ENCODE results near the gene ATM.

The ATM gene
- 638 to 812 (median 649) reads per million in 3 donors for total RNA-seq

DNA sequence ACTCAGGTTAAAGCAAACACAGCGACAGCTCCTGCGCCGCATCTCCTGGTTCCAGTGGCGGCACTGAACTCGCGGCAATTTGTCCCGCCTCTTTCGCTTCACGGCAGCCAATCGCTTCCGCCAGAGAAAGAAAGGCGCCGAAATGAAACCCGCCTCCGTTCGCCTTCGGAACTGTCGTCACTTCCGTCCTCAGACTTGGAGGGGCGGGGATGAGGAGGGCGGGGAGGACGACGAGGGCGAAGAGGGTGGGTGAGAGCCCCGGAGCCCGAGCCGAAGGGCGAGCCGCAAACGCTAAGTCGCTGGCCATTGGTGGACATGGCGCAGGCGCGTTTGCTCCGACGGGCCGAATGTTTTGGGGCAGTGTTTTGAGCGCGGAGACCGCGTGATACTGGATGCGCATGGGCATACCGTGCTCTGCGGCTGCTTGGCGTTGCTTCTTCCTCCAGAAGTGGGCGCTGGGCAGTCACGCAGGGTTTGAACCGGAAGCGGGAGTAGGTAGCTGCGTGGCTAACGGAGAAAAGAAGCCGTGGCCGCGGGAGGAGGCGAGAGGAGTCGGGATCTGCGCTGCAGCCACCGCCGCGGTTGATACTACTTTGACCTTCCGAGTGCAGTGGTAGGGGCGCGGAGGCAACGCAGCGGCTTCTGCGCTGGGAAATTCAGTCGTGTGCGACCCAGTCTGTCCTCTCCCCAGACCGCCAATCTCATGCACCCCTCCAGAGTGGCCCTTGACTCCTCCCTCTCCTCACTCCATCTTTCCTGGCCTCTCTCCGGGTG lies at the start of gene ATM, which contains the start of gene NPAT:
ATM (plus strand) TSS at position 494 of the 774 bp plus-strand sequence. CDS start 4,558 bp downstream, outside the sequence.
NPAT (minus strand) TSS at position 65 of the 774 bp plus-strand sequence. CDS start 102 bp downstream, outside the sequence.
- Histone ChIP-seq H3K9me3 (ENCODE audit: control insufficient read depth, low read length) (no peaks in the 10 kb centered on the region), H3K4me3 (ENCODE audit: insufficient read depth, low read depth, low read length, poor library complexity, severe bottlenecking) (peak within 1 kb of the TSS; percentile 81), H3K27me3 (replicated peaks; ENCODE audit: control insufficient read depth, insufficient read depth, low read length, poor library complexity, severe bottlenecking) (no peaks in the 10 kb centered on the region), H3K27ac (ENCODE audit: insufficient read depth, low read length, poor library complexity, severe bottlenecking) (peak within 1 kb of the TSS; percentile 99), H3K36me3 (ENCODE audit: control insufficient read depth, insufficient read depth, low read length) (no peaks in the 10 kb centered on the region), H3K4me1 (ENCODE audit: control insufficient read depth, insufficient read depth, low read length, poor library complexity, severe bottlenecking) (peaks cover 17% of the 10 kb centered on the region)
- peak; percentile 99 for DNase-seq

DNA sequence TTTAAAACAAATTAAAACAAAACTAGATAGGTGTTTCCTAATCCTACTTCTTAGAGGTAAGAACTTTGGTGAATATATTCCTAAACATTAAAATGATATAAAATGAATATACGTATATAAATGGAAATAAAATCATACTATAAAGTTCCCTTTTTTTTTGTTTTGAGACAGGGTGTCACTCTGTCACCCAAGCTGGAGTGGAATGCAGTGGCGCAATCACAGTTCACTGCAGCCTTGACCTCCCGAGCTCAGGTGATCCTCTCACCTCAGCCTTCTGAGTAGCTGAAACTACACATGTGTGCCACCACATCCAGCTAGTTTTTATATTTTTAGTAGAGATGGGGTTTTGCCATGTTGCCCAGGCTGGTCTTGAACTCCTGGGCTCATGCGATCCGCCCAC lies 45.3 kb upstream of the ATM start:
- Histone ChIP-seq H3K36me3 (ENCODE audit: control insufficient read depth, insufficient read depth, low read length) (peaks cover 16% of the 10 kb centered on the region), H3K27ac (ENCODE audit: insufficient read depth, low read length, poor library complexity, severe bottlenecking) (no peak overlapping the region), H3K27me3 (replicated peaks; ENCODE audit: control insufficient read depth, insufficient read depth, low read length, poor library complexity, severe bottlenecking) (no peaks in the 10 kb centered on the region), H3K4me1 (ENCODE audit: control insufficient read depth, insufficient read depth, low read length, poor library complexity, severe bottlenecking) (no peaks in the 10 kb centered on the region), H3K4me3 (ENCODE audit: insufficient read depth, low read depth, low read length, poor library complexity, severe bottlenecking) (no peak overlapping the region), H3K9me3 (ENCODE audit: control insufficient read depth, low read length) (no peaks in the 10 kb centered on the region)
- no peak for DNase-seq

- Histone ChIP-seq H3K36me3 (ENCODE audit: control insufficient read depth, insufficient read depth, low read length) (peaks cover 67% of the 10 kb centered on the region), H3K9me3 (ENCODE audit: control insufficient read depth, low read length) (no peaks in the 10 kb centered on the region)
- no peak for DNase-seq
These were observed 29.1 kb upstream of the ATM start for GRCh38 chr11:108193725-108194124.

GRCh38 chr11:108196901-108197300 lies 26.0 kb upstream of the ATM start:
- no peaks in the 10 kb centered on the region for H3K9me3 ChIP-seq (ENCODE audit: control insufficient read depth, low read length)
- H3K4me1 ChIP-seq (ENCODE audit: control insufficient read depth, insufficient read depth, low read length, poor library complexity, severe bottlenecking) = peaks cover 10% of the 10 kb centered on the region
- H3K27me3 ChIP-seq (replicated peaks; ENCODE audit: control insufficient read depth, insufficient read depth, low read length, poor library complexity, severe bottlenecking) = no peaks in the 10 kb centered on the region
- H3K27ac ChIP-seq (ENCODE audit: insufficient read depth, low read length, poor library complexity, severe bottlenecking) = no peak overlapping the region
- no peak for DNase-seq
- H3K4me3 ChIP-seq (ENCODE audit: insufficient read depth, low read depth, low read length, poor library complexity, severe bottlenecking) = no peak overlapping the region
- peaks cover 42% of the 10 kb centered on the region for H3K36me3 ChIP-seq (ENCODE audit: control insufficient read depth, insufficient read depth, low read length)

More at GRCh38 chr11:108193725-108194124, 29.1 kb upstream of the ATM start:
- Histone ChIP-seq H3K4me3 (ENCODE audit: insufficient read depth, low read depth, low read length, poor library complexity, severe bottlenecking) (no peak overlapping the region), H3K27ac (ENCODE audit: insufficient read depth, low read length, poor library complexity, severe bottlenecking) (no peak overlapping the region), H3K27me3 (replicated peaks; ENCODE audit: control insufficient read depth, insufficient read depth, low read length, poor library complexity, severe bottlenecking) (no peaks in the 10 kb centered on the region), H3K4me1 (ENCODE audit: control insufficient read depth, insufficient read depth, low read length, poor library complexity, severe bottlenecking) (peaks cover 7% of the 10 kb centered on the region)

- DNase-seq = no peak
- H3K36me3 ChIP-seq (ENCODE audit: control insufficient read depth, insufficient read depth, low read length) = peaks cover 39% of the 10 kb centered on the region
- H3K9me3 ChIP-seq (ENCODE audit: control insufficient read depth, low read length) = no peaks in the 10 kb centered on the region
- no peak overlapping the region for H3K4me3 ChIP-seq (ENCODE audit: insufficient read depth, low read depth, low read length, poor library complexity, severe bottlenecking)
- peaks cover 10% of the 10 kb centered on the region for H3K4me1 ChIP-seq (ENCODE audit: control insufficient read depth, insufficient read depth, low read length, poor library complexity, severe bottlenecking)
- H3K27ac ChIP-seq (ENCODE audit: insufficient read depth, low read length, poor library complexity, severe bottlenecking) = no peak overlapping the region
- H3K27me3 ChIP-seq (replicated peaks; ENCODE audit: control insufficient read depth, insufficient read depth, low read length, poor library complexity, severe bottlenecking) = no peaks in the 10 kb centered on the region
These were observed 25.5 kb upstream of the ATM start for GRCh38 chr11:108197351-108197750.

DNA sequence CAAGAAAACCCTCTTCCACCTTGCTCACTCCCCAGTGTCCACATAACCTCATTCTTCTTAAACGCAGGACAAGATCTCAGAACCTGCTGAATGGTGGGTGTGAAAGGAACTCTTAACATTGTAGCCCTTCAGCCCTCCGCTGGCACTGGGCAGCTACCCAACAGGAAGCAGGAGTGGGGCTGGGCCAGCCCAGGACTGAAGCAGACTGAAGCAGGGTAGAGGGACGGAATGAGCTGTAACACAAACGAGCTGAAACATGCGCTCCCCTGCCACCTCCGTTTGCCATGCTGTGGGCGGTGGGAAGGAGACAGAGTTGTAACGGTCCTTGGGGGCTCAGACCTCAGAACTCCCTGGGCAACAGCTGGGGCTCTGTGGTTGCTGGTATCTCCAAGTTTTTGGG lies 24.0 kb upstream of the ATM start:
- H3K9me3 ChIP-seq (ENCODE audit: control insufficient read depth, low read length) = no peaks in the 10 kb centered on the region
- peaks cover 31% of the 10 kb centered on the region for H3K36me3 ChIP-seq (ENCODE audit: control insufficient read depth, insufficient read depth, low read length)
- no peak overlapping the region for H3K4me3 ChIP-seq (ENCODE audit: insufficient read depth, low read depth, low read length, poor library complexity, severe bottlenecking)
- peaks cover 10% of the 10 kb centered on the region for H3K4me1 ChIP-seq (ENCODE audit: control insufficient read depth, insufficient read depth, low read length, poor library complexity, severe bottlenecking)
- H3K27me3 ChIP-seq (replicated peaks; ENCODE audit: control insufficient read depth, insufficient read depth, low read length, poor library complexity, severe bottlenecking) = no peaks in the 10 kb centered on the region
- DNase-seq = no peak
- no peak overlapping the region for H3K27ac ChIP-seq (ENCODE audit: insufficient read depth, low read length, poor library complexity, severe bottlenecking)

DNA sequence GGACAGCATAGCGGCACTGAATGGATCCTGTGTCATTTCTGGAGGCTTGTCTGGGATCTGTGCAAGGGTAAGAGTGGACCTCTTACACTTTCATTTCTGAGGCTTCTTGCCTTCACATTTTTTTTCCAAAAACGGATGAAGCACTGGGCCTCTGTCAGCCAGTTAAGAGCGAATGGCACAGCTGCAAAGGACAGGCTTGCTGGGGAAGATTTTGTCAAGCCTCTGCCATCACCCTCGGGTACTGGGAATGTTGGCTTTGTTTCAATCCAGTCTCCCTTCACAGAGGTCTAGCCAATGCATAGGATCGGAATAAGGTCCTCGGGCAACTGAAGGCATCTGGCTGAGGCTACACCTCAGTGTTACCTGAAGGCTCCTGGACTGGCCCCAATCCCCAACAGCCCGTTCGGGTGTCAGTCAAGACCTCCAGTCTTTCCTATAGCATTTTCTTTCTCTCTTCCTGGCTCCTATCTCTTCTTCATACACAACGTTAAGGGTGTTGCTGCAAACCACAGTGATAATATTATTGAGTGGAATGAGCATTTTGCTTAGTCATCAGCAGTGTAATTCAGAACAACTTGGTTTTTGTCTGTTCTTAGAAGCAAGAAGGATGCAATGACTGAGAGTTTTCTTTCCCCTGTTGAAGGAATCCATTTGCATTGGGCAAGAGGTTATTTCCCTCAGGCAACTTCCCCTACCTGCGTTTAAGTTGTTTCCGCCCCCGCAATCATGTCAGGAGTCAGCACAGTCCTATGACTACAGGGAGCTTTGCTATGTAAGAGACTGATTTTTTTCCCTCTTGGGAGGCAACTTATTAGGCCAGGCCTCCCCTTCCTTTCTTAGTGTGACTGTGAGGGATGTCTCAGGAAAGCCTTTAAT lies 23.2 kb upstream of the ATM start:
- H3K27me3 ChIP-seq (replicated peaks; ENCODE audit: control insufficient read depth, insufficient read depth, low read length, poor library complexity, severe bottlenecking) = no peaks in the 10 kb centered on the region
- peak in 1 of 3 donors; percentile 7 for DNase-seq
- H3K4me1 ChIP-seq (ENCODE audit: control insufficient read depth, insufficient read depth, low read length, poor library complexity, severe bottlenecking) = peaks cover 10% of the 10 kb centered on the region
- peaks cover 31% of the 10 kb centered on the region for H3K36me3 ChIP-seq (ENCODE audit: control insufficient read depth, insufficient read depth, low read length)
- no peaks in the 10 kb centered on the region for H3K9me3 ChIP-seq (ENCODE audit: control insufficient read depth, low read length)
- no peak overlapping the region for H3K4me3 ChIP-seq (ENCODE audit: insufficient read depth, low read depth, low read length, poor library complexity, severe bottlenecking)
- H3K27ac ChIP-seq (ENCODE audit: insufficient read depth, low read length, poor library complexity, severe bottlenecking) = peak overlapping the region; percentile 12

DNA sequence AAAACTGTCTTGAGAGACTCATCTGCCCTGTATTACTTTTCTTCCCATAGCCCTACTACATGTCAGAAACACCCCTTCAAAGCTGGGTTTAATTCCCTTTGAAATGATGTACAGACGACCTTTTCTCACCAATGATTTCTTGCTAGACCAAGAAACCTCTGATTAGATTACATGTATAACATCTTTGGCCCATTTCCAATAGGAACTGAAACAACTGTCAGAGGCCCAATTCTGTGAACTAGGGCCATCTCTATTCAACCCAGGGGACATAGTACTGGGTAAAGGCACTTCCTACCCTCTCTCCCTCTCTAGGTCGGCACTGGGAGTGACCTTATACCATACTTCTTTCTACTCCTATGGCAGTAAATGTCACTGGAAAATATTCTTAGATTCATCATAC lies 19.8 kb upstream of the ATM start:
- no peak for DNase-seq
- H3K27me3 ChIP-seq (replicated peaks; ENCODE audit: control insufficient read depth, insufficient read depth, low read length, poor library complexity, severe bottlenecking) = no peaks in the 10 kb centered on the region
- peaks cover 35% of the 10 kb centered on the region for H3K36me3 ChIP-seq (ENCODE audit: control insufficient read depth, insufficient read depth, low read length)
- H3K9me3 ChIP-seq (ENCODE audit: control insufficient read depth, low read length) = no peaks in the 10 kb centered on the region
- no peak overlapping the region for H3K4me3 ChIP-seq (ENCODE audit: insufficient read depth, low read depth, low read length, poor library complexity, severe bottlenecking)
- peaks cover 6% of the 10 kb centered on the region for H3K4me1 ChIP-seq (ENCODE audit: control insufficient read depth, insufficient read depth, low read length, poor library complexity, severe bottlenecking)
- peak overlapping the region; percentile 16 for H3K27ac ChIP-seq (ENCODE audit: insufficient read depth, low read length, poor library complexity, severe bottlenecking)

DNA sequence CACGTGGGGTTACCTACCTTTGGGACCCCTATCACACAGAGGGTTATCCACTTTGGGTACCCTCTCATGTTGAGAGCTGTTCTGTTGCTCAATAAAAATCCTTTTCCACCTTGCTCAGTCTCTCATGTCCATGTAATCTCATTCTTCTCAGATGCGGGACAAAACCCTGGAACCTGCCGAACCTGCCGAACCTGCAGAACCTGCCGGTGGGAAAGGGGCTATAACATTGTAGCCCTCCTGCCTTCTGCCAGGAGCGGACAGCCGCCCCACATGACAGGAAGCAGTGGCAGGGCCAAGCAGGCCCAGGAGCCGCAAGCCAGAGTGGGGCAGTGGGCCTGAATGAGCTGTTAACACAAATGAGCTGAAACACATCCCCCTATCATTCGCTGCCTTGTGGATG lies 18.5 kb upstream of the ATM start:
- H3K4me3 ChIP-seq (ENCODE audit: insufficient read depth, low read depth, low read length, poor library complexity, severe bottlenecking) = no peak overlapping the region
- H3K9me3 ChIP-seq (ENCODE audit: control insufficient read depth, low read length) = no peaks in the 10 kb centered on the region
- H3K27ac ChIP-seq (ENCODE audit: insufficient read depth, low read length, poor library complexity, severe bottlenecking) = no peak overlapping the region
- no peak for DNase-seq
- no peaks in the 10 kb centered on the region for H3K27me3 ChIP-seq (replicated peaks; ENCODE audit: control insufficient read depth, insufficient read depth, low read length, poor library complexity, severe bottlenecking)
- no peaks in the 10 kb centered on the region for H3K4me1 ChIP-seq (ENCODE audit: control insufficient read depth, insufficient read depth, low read length, poor library complexity, severe bottlenecking)
- H3K36me3 ChIP-seq (ENCODE audit: control insufficient read depth, insufficient read depth, low read length) = peaks cover 38% of the 10 kb centered on the region
